Measurements from ENCODE around the gene ZNF227. TPM values are rescaled to one million over a fixed set of nuclear protein-coding genes. Genes with fewer than 3 reads are reported as not detected.

Gene ZNF227
- total and polyA plus RNA-seq, 9 of the 15 experiments (the other 6 are each of a cell fraction or from before 2014, with no cell fraction given), result 3.0 to 15.1 (median 10.0) TPM

DNA sequence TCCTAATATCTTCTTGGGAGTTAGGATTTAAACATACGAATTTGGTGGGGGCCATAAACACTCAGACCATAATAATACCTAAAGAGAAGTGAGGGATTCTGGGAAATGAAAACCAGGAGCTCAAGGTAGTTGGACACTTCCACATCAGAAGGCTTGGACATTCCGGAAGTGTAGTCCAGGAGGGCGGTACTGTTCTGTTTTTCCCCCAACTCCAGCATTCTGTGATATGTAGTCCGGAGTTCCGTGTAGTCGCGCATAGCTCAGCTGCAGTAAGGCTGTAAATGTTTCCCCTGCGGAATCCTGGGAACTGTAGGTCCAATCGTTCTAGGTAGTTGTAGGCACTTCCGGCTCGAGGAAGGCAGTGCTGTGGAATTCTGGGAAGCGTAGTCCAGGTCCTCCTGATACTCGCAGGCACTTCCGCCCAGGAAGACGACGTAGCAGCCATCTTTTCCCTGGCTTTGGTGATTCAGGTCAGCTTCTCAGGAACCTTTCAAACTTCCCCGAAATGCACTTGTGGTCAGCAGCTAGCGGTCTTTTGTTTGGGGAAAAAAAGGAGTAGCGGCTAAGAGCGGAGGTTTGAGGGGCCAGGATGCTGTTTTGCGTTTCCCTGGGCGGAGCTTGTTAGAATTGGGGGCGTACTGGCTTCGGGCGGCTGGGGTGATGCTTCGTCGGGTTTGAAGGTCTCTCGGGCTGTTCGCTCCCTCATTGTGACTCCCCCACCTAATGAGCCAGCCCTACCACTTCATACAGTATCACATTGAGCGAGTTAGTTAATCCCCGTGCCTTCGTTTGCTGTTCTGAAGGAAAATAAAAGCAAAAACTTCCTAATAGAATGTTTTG is 47.4 kb upstream of the ZNF227 start, which contains the start of gene ZNF226 (continued):
- no peak for TF ChIP-seq PTBP1 (IDR thresholded peaks at IDR 0.05; ENCODE audit: low read depth, low read length)
- TF ChIP-seq ARHGAP35 (IDR thresholded peaks at IDR 0.05; ENCODE audit: partially characterized antibody), result no peak
- peak; percentile 61; the same call in 1 of the 2 replicates for TF ChIP-seq ZNF175 (CRISPR knock-in tag; IDR thresholded peaks at IDR 0.05; ENCODE audit: low read depth)
- TF ChIP-seq, protein P1, sequence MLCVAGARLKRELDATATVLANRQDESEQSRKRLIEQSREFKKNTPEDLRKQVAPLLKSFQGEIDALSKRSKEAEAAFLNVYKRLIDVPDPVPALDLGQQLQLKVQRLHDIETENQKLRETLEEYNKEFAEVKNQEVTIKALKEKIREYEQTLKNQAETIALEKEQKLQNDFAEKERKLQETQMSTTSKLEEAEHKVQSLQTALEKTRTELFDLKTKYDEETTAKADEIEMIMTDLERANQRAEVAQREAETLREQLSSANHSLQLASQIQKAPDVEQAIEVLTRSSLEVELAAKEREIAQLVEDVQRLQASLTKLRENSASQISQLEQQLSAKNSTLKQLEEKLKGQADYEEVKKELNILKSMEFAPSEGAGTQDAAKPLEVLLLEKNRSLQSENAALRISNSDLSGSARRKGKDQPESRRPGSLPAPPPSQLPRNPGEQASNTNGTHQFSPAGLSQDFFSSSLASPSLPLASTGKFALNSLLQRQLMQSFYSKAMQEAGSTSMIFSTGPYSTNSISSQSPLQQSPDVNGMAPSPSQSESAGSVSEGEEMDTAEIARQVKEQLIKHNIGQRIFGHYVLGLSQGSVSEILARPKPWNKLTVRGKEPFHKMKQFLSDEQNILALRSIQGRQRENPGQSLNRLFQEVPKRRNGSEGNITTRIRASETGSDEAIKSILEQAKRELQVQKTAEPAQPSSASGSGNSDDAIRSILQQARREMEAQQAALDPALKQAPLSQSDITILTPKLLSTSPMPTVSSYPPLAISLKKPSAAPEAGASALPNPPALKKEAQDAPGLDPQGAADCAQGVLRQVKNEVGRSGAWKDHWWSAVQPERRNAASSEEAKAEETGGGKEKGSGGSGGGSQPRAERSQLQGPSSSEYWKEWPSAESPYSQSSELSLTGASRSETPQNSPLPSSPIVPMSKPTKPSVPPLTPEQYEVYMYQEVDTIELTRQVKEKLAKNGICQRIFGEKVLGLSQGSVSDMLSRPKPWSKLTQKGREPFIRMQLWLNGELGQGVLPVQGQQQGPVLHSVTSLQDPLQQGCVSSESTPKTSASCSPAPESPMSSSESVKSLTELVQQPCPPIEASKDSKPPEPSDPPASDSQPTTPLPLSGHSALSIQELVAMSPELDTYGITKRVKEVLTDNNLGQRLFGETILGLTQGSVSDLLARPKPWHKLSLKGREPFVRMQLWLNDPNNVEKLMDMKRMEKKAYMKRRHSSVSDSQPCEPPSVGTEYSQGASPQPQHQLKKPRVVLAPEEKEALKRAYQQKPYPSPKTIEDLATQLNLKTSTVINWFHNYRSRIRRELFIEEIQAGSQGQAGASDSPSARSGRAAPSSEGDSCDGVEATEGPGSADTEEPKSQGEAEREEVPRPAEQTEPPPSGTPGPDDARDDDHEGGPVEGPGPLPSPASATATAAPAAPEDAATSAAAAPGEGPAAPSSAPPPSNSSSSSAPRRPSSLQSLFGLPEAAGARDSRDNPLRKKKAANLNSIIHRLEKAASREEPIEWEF (CRISPR knock-in tag; IDR thresholded peaks at IDR 0.05), result no peak
- TF ChIP-seq SMARCA4 (IDR thresholded peaks at IDR 0.05), result no peak
- TF ChIP-seq FOXA3 (CRISPR knock-in tag; conservative IDR thresholded peaks at IDR 0.05 in 1 of 2, IDR thresholded peaks at IDR 0.05 in 1 of 2), result no peak
- TF ChIP-seq BRCA1 (IDR thresholded peaks at IDR 0.05), result no peak
- TF ChIP-seq BRCA1 (CRISPR knock-in tag; IDR thresholded peaks at IDR 0.05), result no peak
- no peak for TF ChIP-seq HOXB6 (CRISPR knock-in tag; IDR thresholded peaks at IDR 0.05; ENCODE audit: borderline replicate concordance)
- TF ChIP-seq CEBPB (tag; IDR thresholded peaks at IDR 0.05), result no peak
- no peak for TF ChIP-seq XRCC5 (IDR thresholded peaks at IDR 0.05; ENCODE audit: low read depth, low read length)
- TF ChIP-seq KLF1 (tag; IDR thresholded peaks at IDR 0.05), result no peak
- TF ChIP-seq MAFG (tag; conservative IDR thresholded peaks at IDR 0.05), result no peak
- TF ChIP-seq KAT8 (IDR thresholded peaks at IDR 0.05; ENCODE audit: low read depth), result no peak
- TF ChIP-seq PTRF (tag; IDR thresholded peaks at IDR 0.05), result no peak
- peak; percentile 91 for TF ChIP-seq PHF8 (IDR thresholded peaks at IDR 0.05; ENCODE audit: borderline replicate concordance, low read length)
- 0 out of 2 replicates have a peak, but pooled peaks have one; percentile 32 for TF ChIP-seq MYC (IDR thresholded peaks at IDR 0.05; ENCODE audit: low read depth, low read length)
- no peak for TF ChIP-seq MYC (CRISPR knock-in tag; IDR thresholded peaks at IDR 0.05; ENCODE audit: borderline replicate concordance, low read depth)
- peak; percentile 95 for TF ChIP-seq GABPB1 (CRISPR knock-in tag; IDR thresholded peaks at IDR 0.05)
- TF ChIP-seq SPI1 (IDR thresholded peaks at IDR 0.05; ENCODE audit: borderline replicate concordance, low read depth, low read length), result peak; percentile 91
